Suprapubic skin (tissue), 4 donors: Measurements from ENCODE around the gene GLCE.

Experiments used
- CTCF ChIP-seq, 2 donors: fragments of 200-600 bp in 1 of 2; fragments of 450-650 bp in 1 of 2; sonication (generic) in 1 of 2; IDR thresholded peaks; one replicate each; pipeline ENCODE4 v1.5.1; 2016 to 2019; ENCODE audit warnings: antibody characterized with exemption in 2 of 2, mild to moderate bottlenecking in 1 of 2, moderate library complexity in 1 of 2
- EP300 ChIP-seq: sonication (generic); formaldehyde crosslinking; IDR thresholded peaks from one replicate; pipeline ENCODE4 v1.6.1; 2017; ENCODE audit warnings: antibody characterized with exemption
- POLR2A ChIP-seq, 2 donors: fragments of 450-650 bp; IDR thresholded peaks; one replicate each; pipeline ENCODE4 v1.6.1; 2017; ENCODE audit warnings: antibody characterized with exemption in 2 of 2, mild to moderate bottlenecking in 2 of 2, moderate library complexity in 2 of 2
- POLR2AphosphoS5 ChIP-seq, 3 donors: sonication (generic); formaldehyde crosslinking; IDR thresholded peaks; one replicate each; pipeline ENCODE4 v1.6.1; 2017; ENCODE audit warnings: antibody characterized with exemption in 3 of 3

GRCh38 chr15:69141833-69142232 lies 18.6 kb upstream of the GLCE start:
- no peak for TF ChIP-seq CTCF (IDR thresholded peaks at IDR 0.05)
- no peak for TF ChIP-seq POLR2A (IDR thresholded peaks at IDR 0.05)
- TF ChIP-seq EP300, result no peak
- TF ChIP-seq POLR2AphosphoS5 (IDR thresholded peaks at IDR 0.05), result no peak
